Measurements from ENCODE around the gene RTN4RL1.

RTN4RL1 gene

DNA sequence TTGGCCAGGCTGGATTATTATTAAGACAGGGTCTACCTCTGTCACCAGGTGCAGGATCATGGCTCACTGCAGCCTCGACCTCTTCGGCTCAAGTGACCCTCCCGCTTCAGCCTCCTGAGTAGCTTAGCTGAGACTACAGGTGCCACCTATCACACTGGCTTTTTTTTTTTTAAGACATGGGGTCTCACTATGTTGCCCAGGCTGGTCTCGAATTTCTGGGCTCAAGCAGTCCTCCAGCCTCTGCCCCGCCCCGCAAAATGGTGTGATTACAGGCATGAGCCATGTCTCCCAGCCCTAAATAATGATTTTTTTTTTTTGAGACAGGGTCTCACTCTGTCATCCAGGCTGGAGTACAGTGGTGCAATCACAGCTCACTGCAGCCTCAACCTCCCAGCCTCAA lies 22.5 kb upstream of the RTN4RL1 start:
- no peak for DNase-seq (ENCODE audit: low read depth in 2 of 2)

GRCh38 chr17:2044263-2044894 lies 19.2 kb upstream of the RTN4RL1 start:
- no peak for DNase-seq (ENCODE audit: low read depth in 2 of 2)

GRCh38 chr17:2043785-2044184 lies 18.7 kb upstream of the RTN4RL1 start:
- DNase-seq (ENCODE audit: low read depth in 2 of 2): no peak

DNA sequence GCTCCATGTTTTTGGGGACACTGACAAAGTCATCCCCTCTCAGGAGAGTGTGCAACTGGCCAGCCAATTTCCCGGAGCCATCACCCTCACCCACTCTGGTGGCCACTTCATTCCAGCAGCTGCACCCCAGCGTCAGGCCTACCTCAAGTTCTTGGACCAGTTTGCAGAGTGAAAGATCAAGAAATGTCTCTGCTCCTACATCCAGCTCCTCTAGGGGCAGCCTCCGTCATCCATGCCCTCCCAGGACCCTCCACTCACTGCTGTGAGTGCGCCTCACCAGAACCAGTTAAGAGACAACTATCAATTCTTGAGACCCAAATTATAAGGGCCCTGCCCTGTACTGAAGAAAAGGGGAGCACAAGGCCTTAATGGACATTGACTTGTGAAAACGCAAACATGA lies 17.8 kb upstream of the RTN4RL1 start:
- DNase-seq (ENCODE audit: low read depth in 2 of 2): no peak

DNA sequence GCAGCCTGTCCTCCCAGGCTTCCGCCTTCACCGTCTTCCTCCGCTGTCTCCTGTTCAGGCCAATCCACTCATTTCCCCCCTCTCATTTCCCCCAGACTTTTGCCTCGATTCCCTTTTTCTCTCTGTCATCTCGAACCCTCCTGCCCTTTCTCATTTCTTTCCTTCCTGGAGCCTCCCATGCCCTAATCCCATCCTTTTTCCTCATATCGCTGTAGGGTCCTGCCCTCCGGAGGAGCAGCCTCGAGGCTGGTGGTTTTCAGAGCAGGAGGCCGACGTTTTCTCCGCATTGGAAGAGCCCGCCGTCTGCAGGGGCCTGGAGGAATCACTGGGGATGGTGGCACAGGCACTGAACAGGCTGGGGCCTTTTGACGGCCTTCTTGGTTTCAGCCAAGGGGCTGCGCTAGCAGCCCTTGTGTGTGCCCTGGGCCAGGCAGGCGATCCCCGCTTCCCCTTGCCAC lies 17.3 kb upstream of the RTN4RL1 start:
- DNase-seq (ENCODE audit: low read depth in 2 of 2): no peak

DNA sequence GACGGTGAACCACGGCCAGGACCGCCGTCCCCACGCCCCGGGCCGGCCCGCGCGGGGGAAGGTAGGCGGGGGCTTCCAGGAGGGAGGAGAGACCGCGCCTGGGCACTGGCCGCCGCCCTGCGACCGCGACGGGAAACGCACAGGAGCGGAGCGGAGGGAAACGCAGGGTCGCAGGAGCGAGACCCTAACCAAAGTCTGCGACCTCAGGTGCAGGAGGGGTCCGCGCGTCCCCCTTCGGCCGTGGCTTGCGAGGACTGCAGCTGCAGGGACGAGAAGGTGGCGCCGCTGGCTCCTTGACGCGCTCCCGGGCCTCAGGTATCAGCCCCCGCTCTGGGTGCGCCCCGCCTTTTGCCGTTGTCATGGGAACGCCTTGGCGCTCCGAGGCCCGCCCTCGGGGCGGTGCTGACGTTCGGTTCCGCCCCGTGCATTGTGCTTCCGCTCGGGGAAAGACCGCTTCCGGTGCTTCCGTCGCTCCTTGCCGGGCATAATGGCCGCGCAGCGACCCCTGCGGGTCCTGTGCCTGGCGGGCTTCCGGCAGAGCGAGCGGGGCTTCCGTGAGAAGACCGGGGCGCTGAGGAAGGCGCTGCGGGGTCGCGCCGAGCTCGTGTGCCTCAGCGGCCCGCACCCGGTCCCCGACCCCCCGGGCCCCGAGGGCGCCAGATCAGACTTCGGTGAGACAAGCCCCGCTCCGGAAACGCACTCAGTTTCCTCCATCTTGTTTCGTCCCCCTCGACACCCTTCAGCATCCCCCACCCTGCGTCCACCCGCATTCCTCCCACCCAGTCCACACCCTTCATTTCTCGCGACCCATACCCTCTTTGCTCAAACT lies 16.6 kb upstream of the RTN4RL1 start, which contains the start of gene OVCA2:
TSS of gene OVCA2 (plus strand) at position 462 of the 829 bp plus-strand sequence. CDS start at position 488, 26 bp downstream.
- DNase-seq (ENCODE audit: low read depth in 2 of 2): peak; percentile 90 to 96

DNA sequence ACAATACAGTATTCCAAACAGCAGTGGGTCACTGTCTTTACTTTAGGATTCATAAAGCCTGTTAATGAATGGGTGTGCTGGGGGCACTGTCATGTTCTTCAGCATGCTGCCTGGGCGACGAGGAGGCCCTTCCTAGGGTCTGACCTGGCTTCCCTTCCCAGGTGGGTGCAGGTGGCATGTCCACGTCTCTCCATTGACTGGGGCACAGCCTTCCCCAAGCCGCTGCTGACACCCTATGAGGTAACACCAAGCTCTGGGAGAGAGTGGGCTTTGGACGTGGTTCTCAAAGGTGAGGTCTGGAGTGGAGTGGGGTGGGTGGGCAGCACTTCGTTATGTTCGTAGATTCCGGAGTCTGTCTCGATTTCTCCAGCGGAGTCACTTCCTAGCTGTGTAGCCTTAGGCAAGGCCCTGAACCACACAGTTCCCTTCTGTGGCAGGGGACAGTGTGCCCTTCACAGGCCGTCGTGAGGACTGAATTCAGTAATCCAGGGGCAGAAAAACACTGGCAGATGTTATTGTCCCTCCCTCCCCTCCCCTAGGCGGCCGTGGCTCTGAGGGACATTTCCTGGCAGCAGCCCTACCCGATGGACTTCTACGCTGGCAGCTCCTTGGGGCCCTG lies 15.9 kb upstream of the RTN4RL1 start:
- no peak for DNase-seq (ENCODE audit: low read depth in 2 of 2)

GRCh38 chr17:2040219-2040827 lies 15.2 kb upstream of the RTN4RL1 start:
- DNase-seq (ENCODE audit: low read depth in 2 of 2): no peak

DNA sequence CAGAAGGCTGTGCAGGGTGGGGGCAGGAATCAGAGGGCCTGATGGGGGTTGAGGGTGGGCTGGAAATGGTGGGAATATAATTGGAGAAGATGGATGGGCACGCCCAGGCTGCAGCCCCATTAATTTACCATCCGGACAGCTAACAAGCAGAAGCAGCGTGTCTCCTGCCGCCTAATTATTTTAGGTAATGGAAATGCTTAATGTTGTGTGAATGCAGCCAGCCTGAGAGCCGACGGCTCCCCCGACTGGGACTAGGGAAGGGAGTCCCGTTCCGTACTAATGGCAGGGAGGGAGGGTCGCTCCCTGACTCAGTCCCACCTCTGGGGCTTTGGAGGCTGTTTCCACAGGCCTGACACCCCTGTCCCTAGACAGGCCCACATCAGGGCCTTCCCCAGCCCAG lies 12.0 kb upstream of the RTN4RL1 start:
- DNase-seq (ENCODE audit: low read depth in 2 of 2): no peak

DNA sequence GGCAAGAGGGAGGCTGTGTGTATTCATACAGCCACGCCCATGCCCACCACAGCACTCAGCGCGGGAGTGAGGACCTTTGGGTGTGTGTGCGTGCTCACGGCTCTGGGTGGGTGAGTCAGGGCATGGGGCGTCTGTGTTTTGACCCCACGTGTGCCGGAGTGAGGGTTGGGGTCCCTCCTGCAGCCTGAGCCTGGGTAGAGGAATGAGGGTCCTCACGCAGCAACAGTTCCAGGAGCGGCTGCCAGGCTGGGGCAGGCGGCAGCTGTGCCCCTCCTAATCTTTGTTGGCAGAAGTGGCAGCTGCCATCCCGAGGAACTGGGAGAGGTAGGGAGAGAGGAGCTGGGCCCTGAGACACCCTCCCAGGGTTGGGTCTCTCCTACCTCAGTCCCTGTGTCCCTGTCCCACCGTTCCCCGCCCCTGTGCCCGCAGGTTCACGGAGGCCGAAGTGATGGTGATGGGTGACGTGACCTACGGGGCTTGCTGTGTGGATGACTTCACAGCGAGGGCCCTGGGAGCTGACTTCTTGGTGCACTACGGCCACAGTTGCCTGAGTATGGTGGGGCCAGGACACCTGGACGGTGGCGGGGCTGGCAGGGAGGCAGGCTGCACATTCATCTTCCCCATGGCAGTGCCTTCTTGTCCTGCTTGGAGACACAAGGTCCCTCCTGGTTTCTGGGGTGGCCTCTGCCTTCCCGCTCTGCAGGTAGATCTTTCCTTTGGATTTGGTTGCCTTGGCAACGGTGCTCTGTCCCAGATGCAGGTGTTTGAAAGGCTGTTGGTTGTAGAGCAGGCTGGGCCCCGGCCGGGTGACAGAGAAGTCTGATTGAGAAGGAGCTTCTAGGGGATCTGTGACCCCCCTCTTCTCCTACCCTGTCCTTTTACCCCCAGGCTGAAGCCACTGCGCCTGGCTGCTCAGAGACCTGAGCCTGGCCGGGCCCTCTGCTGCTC lies 10.7 kb upstream of the RTN4RL1 start:
- no peak for DNase-seq (ENCODE audit: low read depth in 2 of 2)

GRCh38 chr17:2034806-2035540 lies 9.8 kb upstream of the RTN4RL1 start:
- no peak for DNase-seq (ENCODE audit: low read depth in 2 of 2)

GRCh38 chr17:2034157-2034556 lies 9.0 kb upstream of the RTN4RL1 start:
- DNase-seq (ENCODE audit: low read depth in 2 of 2): no peak

- no peak for DNase-seq (ENCODE audit: low read depth in 2 of 2)
These were observed 8.0 kb upstream of the RTN4RL1 start for GRCh38 chr17:2033153-2033552.

- DNase-seq (ENCODE audit: low read depth in 2 of 2): no peak
These were observed 5.6 kb upstream of the RTN4RL1 start for GRCh38 chr17:2030779-2031163.

DNA sequence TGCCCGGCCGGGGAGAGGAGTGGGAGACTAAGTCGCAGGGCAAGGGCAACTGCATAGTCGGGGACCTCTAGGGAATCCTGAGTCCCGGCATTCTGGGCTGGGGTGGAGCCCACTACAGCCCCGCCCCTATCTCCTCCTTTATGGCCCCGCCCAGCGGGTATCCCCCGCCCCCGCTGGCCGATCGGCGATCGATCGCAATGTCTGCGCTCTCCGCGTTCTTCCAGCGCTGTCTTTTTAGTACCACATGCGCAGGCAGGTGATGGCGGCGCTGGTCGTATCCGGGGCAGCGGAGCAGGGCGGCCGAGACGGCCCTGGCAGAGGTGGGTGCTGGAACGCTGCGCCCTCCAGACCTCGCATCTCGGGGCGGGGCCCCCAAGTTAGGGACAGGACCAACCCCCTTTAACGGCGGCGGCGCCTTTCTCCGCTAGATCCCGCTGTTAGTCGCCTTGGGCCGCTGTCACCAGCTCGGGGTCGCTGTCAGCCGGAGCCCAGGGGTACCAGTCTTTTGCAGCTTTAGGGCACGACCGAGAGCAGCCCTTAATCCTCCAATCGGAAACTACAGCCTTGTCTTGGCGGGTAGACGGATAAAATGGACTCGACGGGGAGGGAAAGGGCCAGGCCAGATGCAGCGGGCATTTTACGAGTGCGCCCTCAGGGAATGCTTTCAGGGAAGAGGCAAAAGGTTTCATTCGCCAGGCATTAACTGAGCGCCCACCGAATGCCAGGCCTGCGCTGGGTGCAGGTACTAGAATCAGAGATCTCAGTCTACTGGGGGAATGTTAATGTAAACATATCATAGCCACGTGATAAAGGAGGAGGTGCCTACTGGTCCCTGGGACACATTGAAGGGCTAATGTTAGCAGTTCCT lies 5.0 kb upstream of the RTN4RL1 start, which contains the start of gene DPH1:
TSS of gene DPH1 (plus strand) at position 243 of the 868 bp plus-strand sequence. CDS start at position 260, 17 bp downstream.
- DNase-seq (ENCODE audit: low read depth in 2 of 2): peak; percentile 80 to 81

DNA sequence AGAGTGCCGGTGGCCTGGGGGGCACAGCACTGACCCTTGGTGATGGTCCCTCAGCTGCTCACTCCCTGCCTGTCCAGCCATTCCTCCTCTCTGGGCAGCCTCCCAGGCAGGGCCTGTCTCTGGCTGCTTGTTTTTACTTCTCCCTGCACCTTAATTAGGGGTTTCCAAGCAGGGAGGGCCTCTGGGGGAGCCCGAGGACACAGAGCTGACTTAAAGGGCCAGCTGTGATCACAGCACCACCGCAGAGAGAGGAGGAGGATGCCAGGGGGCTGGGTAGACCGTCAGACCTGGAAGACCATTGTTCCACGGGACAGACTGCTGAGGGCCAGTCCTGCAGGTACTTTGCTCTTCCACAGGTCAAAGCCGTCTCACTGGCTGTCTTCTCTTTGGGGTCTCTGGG lies 3.6 kb upstream of the RTN4RL1 start:
- DNase-seq (ENCODE audit: low read depth in 2 of 2): no peak

- no peak for DNase-seq (ENCODE audit: low read depth in 2 of 2)
These were observed 3.1 kb upstream of the RTN4RL1 start for GRCh38 chr17:2028234-2028614.

DNA sequence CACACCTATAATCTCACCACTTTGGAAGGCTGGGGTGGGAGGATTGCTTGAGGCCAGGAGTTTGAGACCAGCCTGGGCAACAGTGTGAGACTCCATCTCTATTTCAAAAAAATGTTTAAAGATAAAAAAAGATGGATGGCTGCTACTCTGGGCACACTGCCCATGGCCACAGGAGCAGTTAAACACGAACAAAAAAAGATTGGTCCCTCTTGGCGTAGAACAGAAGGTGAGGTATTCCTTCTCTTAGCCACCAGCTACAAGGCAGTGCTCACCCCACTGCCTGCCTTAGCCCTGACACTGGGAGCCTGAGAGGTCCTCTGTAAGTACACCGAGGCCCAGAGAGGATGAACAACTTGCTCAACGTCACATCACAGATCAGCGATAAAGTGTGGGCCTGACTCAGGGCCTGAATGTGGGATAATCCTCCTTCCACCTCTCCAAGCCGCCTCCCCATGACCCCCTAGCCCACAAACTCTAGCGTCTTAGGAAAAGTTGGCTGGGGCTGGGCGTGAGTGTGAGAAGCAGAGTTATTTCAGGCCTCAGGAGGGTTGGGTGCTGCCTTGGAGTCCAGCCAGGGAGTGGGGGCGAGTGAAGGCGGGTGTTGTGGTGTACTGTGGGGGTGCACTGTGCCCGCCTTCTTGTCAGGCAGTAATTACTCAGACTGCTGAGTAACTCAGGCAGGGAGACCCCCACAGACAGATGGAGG lies 2.5 kb upstream of the RTN4RL1 start:
- no peak for DNase-seq (ENCODE audit: low read depth in 2 of 2)
